ENCODE measurements around the gene CDK18. TPM values are rescaled to one million over a fixed set of nuclear protein-coding genes. Genes with fewer than 3 reads are reported as not detected.
A peak's percentile ranks its signal among the peaks of the same experiment; 100 is the strongest.
"Not testable (repeated sequence)": the region's sequence is repeated elsewhere in the genome, so short reads cannot be mapped to it uniquely, and the experiment has no call there.

CDK18 gene
- 10 to 100 TPM in 5 of 10 donors, 1 to 10 TPM in 5; 5.7 to 20.5 (median 9.4) TPM for polyA plus RNA-seq (ENCODE audit: insufficient read length in 10 of 10)
- long read RNA-seq, donor 1, partial matches to known transcripts, result 0 of 1 reads
- long read RNA-seq, donor 1, other reads (novel, unspliced or antisense), result 0 of 1 reads
- long read RNA-seq, donor 2, partial matches to known transcripts, result 0 of 1 reads
- long read RNA-seq, donor 2, other reads (novel, unspliced or antisense), result 0 of 1 reads
- long read RNA-seq, donor 3, result 0 reads
- long read RNA-seq, donor 4, partial matches to known transcripts, result 0 of 1 reads
- long read RNA-seq, donor 4, other reads (novel, unspliced or antisense), result 0 of 1 reads
- long read RNA-seq, donor 5, partial matches to known transcripts, result 0 of 1 reads
- long read RNA-seq, donor 5, other reads (novel, unspliced or antisense), result 0 of 1 reads
- long read RNA-seq, donor 6, result 0 reads
- long read RNA-seq, donor 7, partial matches to known transcripts, result 0 of 3 reads
- long read RNA-seq, donor 7, other reads (novel, unspliced or antisense), result 0 of 3 reads
- long read RNA-seq, donor 8, partial matches to known transcripts, result 0 of 1 reads
- long read RNA-seq, donor 8, other reads (novel, unspliced or antisense), result 0 of 1 reads
- long read RNA-seq, donor 9, result 0 reads

DNA sequence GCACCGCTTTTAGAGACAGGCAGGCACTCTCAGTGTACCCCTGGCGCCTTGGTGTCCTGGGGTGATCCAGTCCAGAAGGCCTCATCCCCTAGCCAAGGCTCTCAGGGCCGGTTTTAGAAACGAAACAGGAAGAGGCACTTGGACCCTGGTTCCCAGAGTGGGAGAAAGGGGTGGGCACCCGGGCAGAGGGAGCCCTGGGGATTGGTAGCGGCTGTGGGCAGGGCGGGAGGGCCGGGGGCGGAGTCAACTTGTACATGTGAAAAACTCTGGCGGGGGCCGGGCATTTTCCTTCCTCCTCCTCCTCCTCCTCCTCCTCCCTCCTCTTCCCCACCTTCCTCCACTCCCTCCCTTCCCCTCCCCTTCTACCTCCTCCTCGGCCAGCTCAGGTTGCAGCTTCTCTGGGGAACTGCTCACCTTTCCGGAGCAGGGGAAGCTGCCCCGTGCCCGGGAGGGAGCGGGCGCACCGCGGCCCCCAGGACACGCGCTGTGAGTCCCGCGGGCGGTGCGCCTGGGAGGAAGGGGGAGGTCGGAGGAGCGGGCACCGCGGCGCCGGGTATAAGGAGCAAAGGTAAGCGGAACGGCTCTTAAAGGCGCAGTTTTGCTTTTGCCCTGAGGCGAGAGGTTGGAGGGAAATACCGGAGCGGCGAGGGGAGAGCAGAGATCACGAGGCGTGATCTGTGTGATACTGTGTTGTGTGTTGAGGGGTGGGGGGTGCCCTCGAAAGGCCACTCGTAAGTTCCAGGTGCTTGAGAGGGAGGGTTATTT, at the start of gene CDK18:
TSS of gene CDK18 (plus strand) at position 359 of the 765 bp plus-strand sequence. CDS start 18,499 bp downstream, outside the sequence.
- DNase-seq, result peak in 1 of 3 donors; percentile 52

DNA sequence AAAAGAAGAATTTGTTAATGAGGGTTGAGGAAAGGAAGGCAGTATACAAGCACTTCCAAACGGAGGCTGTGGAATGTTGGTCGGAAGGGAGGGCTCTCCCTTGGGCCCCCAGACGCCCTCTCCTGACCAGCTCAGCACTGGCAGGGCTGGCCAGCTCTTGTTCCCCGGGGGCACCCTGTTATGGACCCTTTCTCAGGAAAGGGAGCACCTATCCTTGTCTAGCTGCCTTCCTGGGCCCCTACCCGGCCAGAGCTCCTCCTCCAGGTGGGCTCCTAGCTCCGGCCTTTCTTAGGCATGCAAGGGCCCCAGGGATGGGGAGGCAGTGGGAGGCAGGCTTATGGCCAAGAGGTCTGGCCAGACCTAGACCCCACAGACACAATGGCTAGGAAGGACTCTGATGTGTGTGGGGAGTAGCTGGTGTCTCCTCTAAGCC, 49.5 kb upstream of the CDK18 start:
- no peak for DNase-seq

DNA sequence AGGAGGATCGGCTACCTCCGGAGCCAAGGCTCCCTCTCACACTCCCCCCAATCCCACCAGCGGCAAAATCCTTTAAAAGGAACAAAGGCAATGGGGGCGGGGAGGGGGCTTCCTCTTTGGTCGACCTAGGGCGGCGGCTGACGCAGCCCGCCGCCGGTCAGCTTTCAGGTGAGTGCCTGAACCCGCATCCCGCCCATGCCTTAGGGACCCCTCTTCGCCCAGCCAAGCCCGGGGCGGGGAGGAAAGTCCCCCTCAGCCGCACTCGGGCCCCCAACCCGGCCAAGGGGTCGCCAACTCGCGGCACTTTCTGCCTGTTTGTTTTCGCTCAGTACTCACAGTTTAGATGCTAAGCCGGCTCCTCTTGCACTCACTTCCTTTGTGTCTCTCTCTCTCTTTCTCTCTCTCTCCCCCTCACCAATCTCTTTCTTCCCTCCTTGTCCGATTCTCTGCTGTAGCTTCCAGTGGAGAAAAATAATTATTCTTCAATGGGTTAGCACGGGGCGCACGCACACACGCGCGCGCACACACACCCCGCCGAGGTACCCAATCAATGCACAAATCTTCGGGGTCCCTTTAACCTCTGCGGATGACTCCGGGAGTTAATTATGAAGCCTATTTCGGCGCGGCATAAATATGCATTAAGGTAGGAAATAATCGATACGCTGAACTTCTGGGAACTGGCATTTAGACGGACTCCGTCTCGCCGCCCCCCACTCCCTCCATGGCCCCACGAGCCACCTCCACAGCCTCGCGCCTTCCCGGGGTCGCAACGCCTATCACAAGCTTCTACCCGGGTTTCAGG, 48.7 kb upstream of the CDK18 start, which contains the start of gene BLACAT1:
TSS of gene BLACAT1 (minus strand) at position 465 of the 802 bp plus-strand sequence.
- DNase-seq, result no peak

DNA sequence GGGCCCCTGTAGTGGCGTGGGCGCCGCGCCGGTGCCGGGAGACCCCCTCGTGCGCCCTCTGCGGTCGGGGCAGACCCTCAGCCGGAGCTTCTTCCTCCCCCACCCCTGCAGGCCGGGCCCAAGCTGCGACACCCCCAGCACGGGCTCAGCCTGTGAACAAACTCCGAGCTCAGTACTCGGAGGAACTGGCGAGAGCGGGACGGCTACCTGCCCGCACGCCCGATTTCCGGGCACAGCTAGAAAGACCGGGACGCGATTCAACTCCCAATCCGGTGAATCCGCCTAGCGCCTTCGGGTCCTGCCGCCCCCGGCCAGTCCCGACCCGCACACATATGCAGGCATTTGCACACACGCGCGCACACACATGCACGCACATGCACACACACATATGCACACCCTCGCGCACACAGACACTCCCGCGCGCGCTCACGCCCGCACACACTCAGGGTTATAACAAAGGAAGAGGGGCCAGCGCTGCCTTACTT, 48.0 kb upstream of the CDK18 start:
- DNase-seq, result no peak

DNA sequence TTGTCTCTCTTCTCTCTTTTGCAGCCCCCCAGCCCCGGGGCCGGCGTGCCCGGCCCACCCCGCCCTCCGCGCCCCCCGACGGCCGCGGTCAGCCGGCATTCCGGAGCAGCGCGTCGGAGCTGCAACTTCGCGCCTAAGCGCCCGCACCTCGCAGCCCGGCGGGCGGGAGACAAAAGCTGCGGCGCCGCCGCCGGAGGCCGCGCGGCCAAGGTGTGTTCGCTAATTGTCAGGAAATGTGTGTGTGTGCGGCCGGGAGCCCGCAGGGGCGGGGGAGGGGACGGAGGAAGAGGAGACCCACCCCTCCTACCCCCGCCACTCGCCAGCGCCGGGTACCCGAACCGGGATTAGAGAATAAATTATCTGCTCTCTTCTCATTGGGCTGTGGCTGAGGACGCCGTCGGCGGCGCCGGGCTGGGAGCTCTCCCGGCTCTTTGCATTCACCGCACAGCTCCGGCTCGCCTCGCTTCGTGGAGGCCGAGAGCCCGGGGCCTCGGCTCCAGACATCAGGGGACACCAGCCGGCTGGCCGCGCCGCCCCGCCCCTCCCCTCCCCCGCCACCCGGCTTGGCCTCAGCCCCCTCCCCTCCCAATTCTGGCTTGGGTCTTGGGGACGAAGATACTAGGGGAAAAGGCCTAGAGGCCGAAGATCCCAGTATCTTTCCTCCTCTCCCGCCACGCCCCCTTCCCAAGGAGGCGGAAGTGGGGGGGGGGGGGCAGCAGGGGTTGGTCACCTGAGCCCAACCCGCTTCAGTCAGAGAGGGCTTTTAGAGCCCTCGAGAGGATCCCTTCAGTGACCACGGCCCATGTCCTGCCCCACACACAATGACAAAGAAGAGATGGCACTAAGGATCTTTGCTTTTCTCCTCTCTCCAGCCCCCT, 47.4 kb upstream of the CDK18 start:
- DNase-seq, result no peak

DNA sequence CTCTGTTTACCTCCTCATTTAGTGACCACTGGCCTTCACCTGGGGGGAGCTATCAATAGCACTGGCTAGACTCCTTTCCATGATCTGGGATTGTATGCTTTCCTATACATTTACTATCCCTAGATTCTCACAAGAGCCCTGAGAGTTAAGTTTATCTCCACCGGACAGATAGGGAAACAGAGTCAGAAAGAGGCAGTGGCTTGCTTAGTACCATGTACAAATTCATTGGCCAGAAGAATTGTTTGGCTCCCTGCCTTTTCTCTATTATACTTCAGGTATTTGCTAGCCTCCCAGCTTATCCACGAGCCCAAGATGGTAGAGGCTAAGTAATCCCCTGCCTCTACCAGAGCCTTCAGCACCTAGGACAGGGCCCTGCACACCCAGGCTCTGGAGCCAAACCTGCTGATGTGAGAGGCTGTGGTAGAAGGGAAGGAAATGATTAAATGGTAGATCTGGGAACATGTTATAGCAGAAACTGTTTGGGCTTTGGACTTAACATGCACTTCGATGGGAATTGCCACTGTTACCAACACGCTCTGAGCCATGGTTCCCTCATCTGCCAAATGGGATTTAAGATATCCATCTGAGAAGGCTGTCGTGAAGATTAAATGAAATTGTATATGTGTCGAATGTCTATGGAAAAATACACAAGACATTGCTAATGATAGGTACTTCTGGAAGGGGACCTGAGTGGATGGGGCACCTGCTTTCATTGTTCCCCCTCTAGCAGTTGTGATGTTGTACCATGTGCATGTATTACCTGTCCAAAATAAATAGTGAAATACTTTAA, 45.5 kb upstream of the CDK18 start:
- peak in 2 of 3 donors; percentile 55 to 78 for DNase-seq

DNA sequence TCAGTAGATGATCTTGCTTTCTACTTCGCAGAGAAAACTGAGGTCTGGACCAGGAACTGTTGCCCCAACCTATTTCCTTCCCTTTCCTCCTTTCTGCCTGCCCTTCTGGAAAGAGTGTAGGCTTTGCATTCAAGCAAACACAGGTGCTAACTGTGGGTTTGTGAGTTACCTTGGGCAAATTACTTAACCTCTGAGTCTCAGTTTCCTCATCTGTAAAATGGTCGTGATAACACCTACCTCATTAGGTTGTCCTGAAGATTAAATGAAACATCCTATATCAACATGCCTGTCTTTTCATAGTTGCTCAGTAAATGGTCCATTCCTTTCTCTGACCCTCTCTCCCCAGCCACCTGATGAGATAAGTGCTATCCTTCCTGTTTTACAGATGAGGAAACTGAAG, 39.1 kb upstream of the CDK18 start:
- DNase-seq, result no peak

DNA sequence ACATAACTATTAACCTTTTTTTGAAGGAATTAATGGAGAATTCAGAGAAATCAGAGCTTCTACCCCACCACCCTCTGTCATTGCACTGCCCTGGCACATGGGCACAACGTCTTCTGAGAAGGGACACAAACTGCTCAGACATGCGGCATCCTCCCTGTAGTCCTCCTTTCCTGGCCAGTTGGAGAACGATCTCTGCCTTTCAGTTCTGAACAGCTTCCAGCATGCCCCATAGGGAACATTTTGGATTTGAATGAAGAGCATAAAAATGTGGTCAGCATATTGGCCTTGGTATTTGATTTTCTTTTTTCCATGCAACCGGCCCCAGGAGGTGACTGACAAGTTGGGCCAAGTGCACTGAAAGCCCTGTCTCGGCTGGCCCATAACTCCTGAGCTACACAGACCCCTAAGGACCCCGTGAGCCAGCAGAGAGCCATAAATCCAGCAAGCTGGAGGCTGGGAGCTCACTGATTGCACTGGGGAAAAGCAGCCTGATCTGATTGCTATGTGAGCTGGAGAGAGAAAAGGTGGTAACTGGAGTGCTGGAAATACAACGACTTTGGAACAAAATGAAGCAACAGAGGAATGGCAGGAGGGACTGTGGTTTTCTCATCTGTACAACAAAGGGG, 37.8 kb upstream of the CDK18 start:
- DNase-seq, result peak in 1 of 3 donors; percentile 65

DNA sequence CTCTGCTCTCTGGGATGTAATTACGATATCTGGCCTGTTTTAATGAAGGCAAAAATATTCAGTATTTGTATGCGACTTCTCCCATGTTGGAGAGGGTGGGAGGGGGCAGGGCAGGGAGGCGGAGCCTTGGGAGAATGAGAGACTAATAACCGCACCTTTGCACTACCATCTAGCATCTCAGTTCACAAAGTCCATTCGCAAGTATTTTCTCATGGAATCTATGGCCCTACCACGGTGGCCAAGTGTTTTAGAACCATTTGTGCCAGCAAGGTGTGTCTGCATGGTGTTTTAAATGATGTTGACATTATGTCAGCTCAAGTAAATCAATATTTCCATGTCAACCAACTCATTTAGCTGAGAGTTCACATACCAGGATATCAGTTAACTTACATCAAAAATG, 34.3 kb upstream of the CDK18 start:
- no peak for DNase-seq

DNA sequence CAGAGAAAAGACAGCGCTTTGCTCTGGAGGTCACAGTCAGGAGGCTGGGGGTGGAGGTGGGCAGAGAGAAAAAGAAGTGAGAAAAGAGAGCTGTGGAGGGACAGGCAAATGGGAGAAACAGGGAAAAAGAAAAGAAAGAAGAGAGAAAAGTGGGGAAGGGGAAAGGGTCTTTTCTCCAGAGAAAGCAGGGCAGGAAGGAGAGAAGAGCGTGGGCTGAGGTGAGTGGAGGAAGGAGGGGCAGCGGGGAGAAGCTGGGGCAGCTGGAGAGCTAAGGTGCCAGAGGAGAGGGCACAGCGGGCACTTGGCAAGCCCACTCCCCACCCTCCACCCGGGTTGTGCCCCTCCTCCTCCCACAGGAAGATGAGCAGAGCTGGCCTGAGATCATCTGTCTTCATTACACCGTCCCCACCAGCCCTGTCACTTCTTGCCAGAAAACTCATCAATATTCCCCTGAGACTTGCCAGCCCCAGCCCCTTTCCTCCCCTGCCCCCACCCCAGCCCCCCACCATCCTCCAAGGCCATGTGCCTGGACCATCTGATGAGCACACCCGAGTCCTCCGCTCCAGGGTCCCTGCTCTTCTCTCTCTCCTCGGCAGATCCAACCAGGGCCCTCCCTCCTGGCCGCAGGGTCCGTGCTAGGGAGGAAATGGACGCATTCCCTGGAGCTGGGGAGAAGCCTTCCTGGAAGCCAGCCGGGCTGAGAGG, 31.6 kb upstream of the CDK18 start:
- no peak for DNase-seq

DNA sequence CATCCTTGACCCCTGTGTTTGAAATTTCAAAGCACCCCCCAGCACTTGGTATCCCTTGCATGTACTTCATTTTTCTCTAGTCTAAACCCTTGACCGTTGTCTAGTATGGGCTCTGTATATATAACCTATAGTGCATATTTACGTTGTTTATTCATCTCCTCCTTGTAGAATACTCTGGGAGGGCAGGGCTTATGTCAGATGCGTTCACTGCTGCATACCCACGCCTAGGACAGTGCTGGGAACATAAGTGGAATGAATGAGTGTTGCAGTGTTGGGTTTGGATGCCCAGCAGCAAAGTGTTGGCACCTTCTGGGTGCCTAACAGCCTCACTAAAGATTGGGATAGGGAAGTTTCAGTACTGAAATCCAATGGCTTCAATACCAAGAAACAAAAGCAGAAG, 31.0 kb upstream of the CDK18 start:
- DNase-seq, result no peak

DNA sequence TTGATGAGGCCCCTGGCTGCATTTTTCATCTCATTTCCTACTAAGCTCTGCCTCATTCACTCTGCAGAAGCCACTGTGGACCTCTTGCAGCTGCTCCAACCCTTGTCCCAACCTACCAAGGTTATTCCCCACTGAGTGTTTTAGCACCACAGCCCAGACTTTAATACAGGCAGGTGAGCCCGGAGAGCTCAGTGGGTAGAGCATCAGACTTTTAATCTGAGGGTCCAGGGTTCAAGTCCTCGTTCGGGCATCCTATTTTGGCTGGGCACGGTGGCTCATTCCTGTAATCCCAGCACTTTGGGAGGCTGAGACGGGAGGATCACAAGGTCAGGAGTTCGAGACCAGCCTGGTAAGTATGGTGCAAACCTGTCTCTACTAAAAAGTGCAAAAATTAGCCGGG, 30.5 kb upstream of the CDK18 start:
- DNase-seq, result no peak

DNA sequence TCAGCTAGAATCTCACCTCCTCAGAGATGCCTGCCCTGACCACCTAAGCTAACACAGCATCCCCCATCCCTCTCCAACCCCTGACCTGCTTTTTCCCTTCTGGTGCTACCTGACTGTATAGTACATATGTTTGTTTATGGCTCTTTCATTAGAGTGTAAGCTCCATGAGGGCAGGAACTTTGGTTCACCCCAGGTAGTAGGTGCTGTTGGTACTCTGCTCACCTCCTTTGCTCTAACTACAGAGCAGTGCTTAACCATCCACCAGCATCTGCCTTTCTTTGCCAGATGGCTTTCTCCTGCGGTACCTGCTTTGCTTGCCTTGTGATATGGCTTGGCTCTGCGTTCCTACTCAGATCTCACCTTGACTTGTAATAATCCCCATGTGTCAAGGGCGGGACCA, 29.9 kb upstream of the CDK18 start:
- no peak for DNase-seq

DNA sequence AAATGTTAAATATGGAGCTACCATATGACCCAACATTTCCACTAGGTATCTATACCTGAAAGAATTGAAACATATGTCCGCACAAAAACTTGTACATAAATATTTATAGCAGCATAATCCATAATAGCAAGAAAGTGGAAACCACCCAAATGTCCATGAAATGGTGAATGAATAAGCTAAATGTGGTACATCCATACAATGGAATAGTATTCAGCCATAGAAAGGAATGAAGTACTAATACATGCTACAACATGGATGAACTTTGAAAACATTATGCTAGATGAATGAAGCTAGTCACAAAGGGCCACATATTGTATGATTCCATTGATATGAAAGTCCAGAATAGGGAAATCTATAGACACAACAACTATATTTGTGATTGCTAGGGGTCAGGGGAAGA, 28.6 kb upstream of the CDK18 start:
- no peak for DNase-seq

DNA sequence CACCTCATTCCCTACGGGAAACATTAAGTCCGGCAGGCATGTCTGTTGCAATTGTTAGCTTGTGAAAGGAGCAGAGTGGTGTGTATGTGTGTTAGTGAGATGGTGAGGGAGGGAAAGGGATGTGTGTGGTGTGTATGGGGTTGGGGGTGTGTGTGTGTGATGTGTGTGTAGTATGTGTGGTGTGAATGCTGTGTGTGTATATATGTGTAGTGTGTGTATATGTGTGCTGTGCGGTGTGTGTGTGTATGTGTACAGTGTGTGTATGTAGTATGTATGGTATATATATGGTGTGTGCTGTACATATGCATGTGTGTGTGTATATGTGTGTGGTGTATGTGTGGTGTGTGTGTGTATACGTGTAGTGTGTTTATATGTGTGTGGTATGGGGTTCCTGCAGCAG, 27.8 kb upstream of the CDK18 start:
- DNase-seq, result no peak

DNA sequence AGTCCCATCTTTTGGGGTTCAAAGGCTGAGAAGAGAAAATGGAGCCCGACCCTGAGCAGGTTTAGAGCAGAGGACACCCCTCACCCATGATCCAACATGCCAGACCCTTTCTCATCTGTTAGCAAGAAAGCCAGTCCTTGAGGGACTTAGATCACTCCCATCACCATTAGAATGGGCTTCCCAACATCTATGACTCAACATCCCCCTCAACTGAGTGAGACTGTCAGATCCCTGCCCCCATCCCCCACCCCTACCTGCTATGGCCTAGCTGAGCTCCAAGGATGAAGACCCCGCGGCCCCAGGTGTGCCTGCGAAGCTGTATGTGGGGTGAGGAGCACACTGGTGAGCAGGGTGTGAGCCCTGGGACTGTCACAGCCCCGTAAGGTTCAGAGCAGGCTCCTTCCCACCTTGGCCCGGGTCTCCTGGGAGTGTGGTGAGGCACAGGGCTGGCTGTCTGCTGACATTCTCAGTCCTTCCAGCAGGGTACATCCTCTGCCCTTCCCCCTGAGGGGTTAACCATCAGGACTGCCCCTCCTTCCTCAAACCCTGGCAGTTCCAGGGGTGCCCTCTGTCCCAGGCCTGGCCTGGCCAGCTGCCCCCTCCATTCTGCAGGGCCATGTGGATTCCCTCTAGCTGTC, 27.2 kb upstream of the CDK18 start:
- no peak for DNase-seq

DNA sequence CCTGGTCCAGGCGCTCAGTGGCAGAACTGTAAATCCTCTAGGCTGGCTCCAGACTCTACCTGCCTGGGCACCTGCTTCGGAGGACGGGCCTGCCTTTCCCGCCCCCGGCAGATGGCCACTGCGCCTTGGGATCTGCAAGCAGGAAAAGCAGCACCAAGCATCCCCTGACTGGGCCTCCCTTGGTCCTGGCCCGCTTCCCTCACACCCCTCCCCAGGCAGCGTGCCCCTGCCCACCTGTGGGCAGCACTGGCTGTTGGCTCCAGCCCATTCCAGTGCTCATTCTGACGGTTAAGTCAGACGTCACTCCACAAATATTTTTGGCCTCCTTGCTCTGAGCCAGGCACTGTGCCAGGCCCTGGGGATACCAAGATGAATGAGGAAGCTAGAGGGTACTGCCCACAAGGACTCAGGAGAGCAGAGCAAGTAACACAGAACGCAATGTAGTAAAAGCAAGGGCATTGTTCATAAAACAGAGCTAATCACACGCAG, 26.7 kb upstream of the CDK18 start:
- DNase-seq, result peak; percentile 34 to 49 (median 43)

DNA sequence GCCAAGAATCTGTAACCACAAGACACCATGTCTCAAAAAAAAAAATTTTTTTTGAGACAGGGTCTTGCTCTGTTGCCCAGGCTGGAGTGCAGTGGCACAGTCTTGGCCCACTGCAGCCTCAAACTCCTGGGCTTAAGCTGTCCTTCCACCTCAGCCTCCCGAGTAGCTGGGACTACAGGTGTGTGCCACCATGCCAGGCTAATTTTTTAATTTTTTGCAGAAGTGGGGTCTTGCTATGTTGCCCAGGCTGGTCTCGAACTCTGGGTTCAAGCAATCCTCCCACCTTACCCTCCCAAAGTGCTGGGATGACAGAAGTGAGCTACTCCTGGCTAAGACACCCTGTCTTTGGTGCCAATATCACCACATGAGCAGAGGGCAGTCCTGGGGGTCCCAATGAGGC, 25.5 kb upstream of the CDK18 start:
- not testable (repeated sequence) for DNase-seq

All from muscle of back (tissue), 13 donors.